IMR-90 (cell line): ENCODE results near the gene CMSS1. TPM values are rescaled to one million over a fixed set of nuclear protein-coding genes. Genes with fewer than 3 reads are reported as not detected.

Experiments
- ATAC-seq: fragments of 200-7000 bp; cut with Tn5 transposase; 2 replicates; pipeline ENCODE4 v1.9.1; 2020; ENCODE audit warnings: low read depth, mild to moderate bottlenecking, moderate library complexity
- BruUV-seq: library from RNA; stranded (reverse); fragments of 400-500 nt; replicated peaks from 2 replicates; lab custom pipeline; 2021; lab: Mats Ljungman, UMichigan
- CTCF ChIA-PET: fragments of 300-600 bp; formaldehyde crosslinking; extraction: SDS; loops from one replicate; lab custom pipeline; 2021; ENCODE audit warnings: antibody characterized with exemption; lab: Yijun Ruan, JAX
- POLR2A ChIA-PET: fragments of 300-600 bp; sonication (Branson Sonifier 250); formaldehyde crosslinking; loops from one replicate; lab custom pipeline; 2022; ENCODE audit warnings: antibody characterized with exemption; ENCODE audit not compliant: unreplicated experiment; lab: Charles Lee
- DNase-seq: peaks from one replicate; pipeline ENCODE4 v3.0.0; 2013
- H2AFZ ChIP-seq: replicated peaks from 2 replicates; pipeline ENCODE3; 2013; ENCODE audit warnings: low read length, mild to moderate bottlenecking; ENCODE audit not compliant: poor library complexity
- H2AK5ac ChIP-seq: 2 replicates; pipeline ENCODE4 v1.6.1; 2013; ENCODE audit warnings: low read depth, low read length, inconsistent platforms
- H2AK9ac ChIP-seq: replicated peaks from 2 replicates; pipeline ENCODE3; 2013; ENCODE audit warnings: mild to moderate bottlenecking, low read depth, low read length, moderate library complexity; ENCODE audit not compliant: poor library complexity
- H2BK120ac ChIP-seq: 2 replicates; pipeline ENCODE4 v1.6.1; 2013; ENCODE audit warnings: low read depth, low read length, inconsistent platforms
- H2BK15ac ChIP-seq: 3 replicates; pipeline ENCODE4 v1.6.1; 2013; ENCODE audit warnings: low read depth, low read length, inconsistent platforms
- H2BK20ac ChIP-seq: 2 replicates; pipeline ENCODE4 v1.6.1; 2013; ENCODE audit warnings: low read depth, mild to moderate bottlenecking, inconsistent platforms, low read length, moderate library complexity
- H2BK5ac ChIP-seq: 2 replicates; pipeline ENCODE4 v1.6.1; 2013; ENCODE audit warnings: mild to moderate bottlenecking, low read depth, low read length, inconsistent platforms; ENCODE audit not compliant: poor library complexity, severe bottlenecking
- H3K14ac ChIP-seq: replicated peaks from 2 replicates; pipeline ENCODE4 v1.6.1; 2013; ENCODE audit warnings: low read depth, low read length, inconsistent platforms
- H3K18ac ChIP-seq: 2 replicates; pipeline ENCODE4 v1.6.1; 2013; ENCODE audit warnings: low read depth, low read length, control low read depth
- H3K23ac ChIP-seq: 2 replicates; pipeline ENCODE4 v1.6.1; 2013; ENCODE audit warnings: low read depth, low read length, inconsistent platforms
- H3K27ac ChIP-seq: 2 replicates; pipeline ENCODE4 v1.5.1; 2013; ENCODE audit warnings: mild to moderate bottlenecking, control low read depth, low read length; ENCODE audit not compliant: insufficient read depth
- H3K27me3 ChIP-seq: 2 replicates; pipeline ENCODE4 v1.6.1; 2013; ENCODE audit warnings: low read length; ENCODE audit not compliant: control insufficient read depth, insufficient read depth
- H3K36me3 ChIP-seq: 2 replicates; pipeline ENCODE4 v1.6.1; 2013; ENCODE audit warnings: low read length, mixed read lengths; ENCODE audit not compliant: control insufficient read depth, insufficient read depth
- H3K4ac ChIP-seq: 2 replicates; pipeline ENCODE4 v1.6.1; 2013; ENCODE audit warnings: low read depth, low read length, inconsistent platforms
- H3K4me1 ChIP-seq: 2 replicates; pipeline ENCODE4 v1.6.1; 2013; ENCODE audit warnings: low read length, mixed read lengths; ENCODE audit not compliant: control insufficient read depth, insufficient read depth
- H3K4me2 ChIP-seq: 2 replicates; pipeline ENCODE4 v1.6.1; 2013; ENCODE audit warnings: low read depth, mild to moderate bottlenecking, control low read depth, low read length, moderate library complexity
- H3K4me3 ChIP-seq: 2 replicates; pipeline ENCODE4 v1.5.1; 2013; ENCODE audit warnings: low read depth, mild to moderate bottlenecking, control low read depth, low read length, moderate library complexity; ENCODE audit not compliant: insufficient read depth
- H3K56ac ChIP-seq: 2 replicates; pipeline ENCODE4 v1.6.1; 2013; ENCODE audit warnings: low read length, inconsistent platforms; ENCODE audit not compliant: insufficient read depth; ENCODE audit errors: extremely low read depth
- H3K79me1 ChIP-seq, 2 experiments: 2 replicates each; pipeline ENCODE4 v1.6.1; 2013; ENCODE audit warnings: low read length in 2 of 2, inconsistent platforms in 1 of 2, low read depth in 1 of 2
- H3K9ac ChIP-seq: 2 replicates; pipeline ENCODE4 v1.6.1; 2013; ENCODE audit warnings: low read depth, low read length, control low read depth
- H3K9me1 ChIP-seq: 2 replicates; pipeline ENCODE4 v1.6.1; 2013; ENCODE audit warnings: low read length, inconsistent platforms; ENCODE audit not compliant: insufficient read depth
- H3K9me3 ChIP-seq: 2 replicates; pipeline ENCODE4 v1.6.1; 2013; ENCODE audit warnings: low read length; ENCODE audit not compliant: control insufficient read depth, insufficient read depth
- H4K20me1 ChIP-seq: 2 replicates; pipeline ENCODE4 v1.6.1; 2013; ENCODE audit warnings: low read length, inconsistent platforms; ENCODE audit not compliant: insufficient read depth
- H4K5ac ChIP-seq: 2 replicates; pipeline ENCODE4 v1.6.1; 2013; ENCODE audit warnings: mild to moderate bottlenecking, low read depth, low read length, control low read depth
- H4K8ac ChIP-seq, 2 experiments: 2 replicates each; pipeline ENCODE4 v1.6.1; 2013; ENCODE audit warnings: low read depth in 2 of 2, low read length in 2 of 2, control low read depth in 1 of 2, inconsistent platforms in 1 of 2
- H4K91ac ChIP-seq: 2 replicates; pipeline ENCODE4 v1.6.1; 2013; ENCODE audit warnings: low read depth, low read length, inconsistent platforms; ENCODE audit not compliant: insufficient read depth
- CHD1 ChIP-seq: IDR thresholded peaks from 2 replicates; pipeline ENCODE4 v1.6.1; 2012; ENCODE audit warnings: low read depth, low read length, improper control_type of control experiment
- NFE2L2 ChIP-seq: fragments of 150-350 bp; IDR thresholded peaks from 2 replicates; pipeline ENCODE4 v1.6.1; 2016; ENCODE audit warnings: low read depth, mild to moderate bottlenecking, low read length
- RAD21 ChIP-seq: IDR thresholded peaks from 2 replicates; pipeline ENCODE4 v1.6.1; 2012; ENCODE audit warnings: low read length, improper control_type of control experiment
- SMC3 ChIP-seq: fragments of 150-350 bp; IDR thresholded peaks from 2 replicates; pipeline ENCODE4 v1.6.1; 2016; ENCODE audit warnings: low read depth, mild to moderate bottlenecking, antibody characterized with exemption, low read length, moderate library complexity
- WGBS, 2 experiments: methylation state at CpG; one replicate each; pipeline versions ENCODE4 v1.1.5 to v1.1.7; 2013; ENCODE audit warnings: missing lambda C conversion rate in 2 of 2; ENCODE audit not compliant: insufficient read length in 1 of 2; ENCODE audit errors: extremely low coverage in 2 of 2; 5-methylcytosine and 5-hydroxymethylcytosine counted together
- dilution Hi-C: fragments of 300-500 bp; cut with HindIII; formaldehyde crosslinking; loops from one replicate; pipeline ENCODE4 v1.14.3; 2018; ENCODE audit warnings: low sequenced_read_pairs; ENCODE audit not compliant: unreplicated experiment
- in situ Hi-C: fragments of 300-500 bp; cut with MboI; formaldehyde crosslinking; loops from 3 replicates; pipeline ENCODE4 v1.14.3; 2019; ENCODE audit warnings: low sequenced_read_pairs, inconsistent platforms, mixed read lengths
- intact Hi-C: fragments of 100-400 bp; cut with micrococcal nuclease; formaldehyde crosslinking; loops from 2 replicates; pipeline ENCODE4 v1.10.0; 2022
- polyA plus RNA-seq, 3 experiments: library from polyadenylated mRNA; depleted of rRNA; stranded (reverse); fragments of >200 nt; gene quantifications; 2 replicates each; pipeline ENCODE4 v1.2.3, GENCODE V29; 2012; ENCODE audit warnings: low replicate concordance in 1 of 3
- total RNA-seq: library from RNA; depleted of rRNA; stranded (reverse); fragments of >200 nt; gene quantifications from 2 replicates; pipeline ENCODE4 v1.2.3, GENCODE V29; 2012
- TF ChIP-seq, protein P1 (sequence below): fragments of 150-350 bp; IDR thresholded peaks from 2 replicates; pipeline ENCODE4 v1.6.1; 2017; ENCODE audit warnings: mild to moderate bottlenecking, antibody characterized with exemption, low read length, low read depth

Gene CMSS1
- total and polyA plus RNA-seq, 2 of the 4 experiments (the other 2 are of a cell fraction) = 12.5 to 13.6 TPM

- TF ChIP-seq RAD21 = no peak
Observed at GRCh38 chr3:100175637-100176280, 358.1 kb downstream of the CMSS1 start (continued).

GRCh38 chr3:100179692-100180349, 362.2 kb downstream of the CMSS1 start:
- Histone ChIP-seq H3K9me1 (no peaks in the 10 kb centered on the region), H3K79me1 (no peaks in the 10 kb centered on the region), H2AK9ac (no peak overlapping the region), H3K4me1 (peaks cover under 1% of the 10 kb centered on the region; the same call in 1 of the 2 replicates), H2BK120ac (no peak overlapping the region), H3K18ac (no peak overlapping the region), H3K4me3 (no peak overlapping the region), H3K4me2 (no peak overlapping the region), H4K91ac (no peak overlapping the region), H3K56ac (no peak overlapping the region), H3K9me3 (peaks cover 7% of the 10 kb centered on the region), H3K23ac (no peak overlapping the region), H3K14ac (no peak overlapping the region), H4K8ac (no peak overlapping the region), H3K4ac (no peak overlapping the region), H3K36me3 (no peaks in the 10 kb centered on the region; the same call in 1 of the 2 replicates), H3K27ac (no peak overlapping the region), H3K27me3 (no peaks in the 10 kb centered on the region), H3K9ac (no peak overlapping the region), H2BK20ac (no peak overlapping the region), H2AK5ac (no peak overlapping the region), H4K20me1 (no peaks in the 10 kb centered on the region), H2BK15ac (no peak overlapping the region), H2AFZ (no peak overlapping the region), H2BK5ac (no peak overlapping the region), H4K5ac (no peak overlapping the region)
- ATAC-seq (no peak), DNase-seq (no peak)
- no CpG with 5 or more reads among the region's 4 CpGs for WGBS, 2 experiments
- in situ Hi-C loops (no loop called here), dilution Hi-C loops (no loop called here), intact Hi-C loops (no loop called here)
- POLR2A ChIA-PET = no interaction called here
- TF ChIP-seq, protein P1, sequence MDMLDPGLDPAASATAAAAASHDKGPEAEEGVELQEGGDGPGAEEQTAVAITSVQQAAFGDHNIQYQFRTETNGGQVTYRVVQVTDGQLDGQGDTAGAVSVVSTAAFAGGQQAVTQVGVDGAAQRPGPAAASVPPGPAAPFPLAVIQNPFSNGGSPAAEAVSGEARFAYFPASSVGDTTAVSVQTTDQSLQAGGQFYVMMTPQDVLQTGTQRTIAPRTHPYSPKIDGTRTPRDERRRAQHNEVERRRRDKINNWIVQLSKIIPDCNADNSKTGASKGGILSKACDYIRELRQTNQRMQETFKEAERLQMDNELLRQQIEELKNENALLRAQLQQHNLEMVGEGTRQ = no peak
- TF ChIP-seq CHD1 = no peak
- TF ChIP-seq NFE2L2 = no peak
- no peak for TF ChIP-seq RAD21
- TF ChIP-seq SMC3 = no peak
- CTCF ChIA-PET = no interaction called here
- no TSS peak for BruUV-seq
